NB4 (cell line): ENCODE results near the gene GIT2.

Experiments used
- CTCF ChIP-seq: IDR thresholded peaks from one replicate; pipeline ENCODE4 v1.5.1; 2012; ENCODE audit warnings: low read depth, low read length
- MAX ChIP-seq: IDR thresholded peaks from 2 replicates; pipeline ENCODE4 v1.6.1; 2011; ENCODE audit warnings: low read depth, low read length
- MYC ChIP-seq: IDR thresholded peaks from 2 replicates; pipeline ENCODE4 v1.6.1; 2011; ENCODE audit warnings: low read depth, low read length
- POLR2A ChIP-seq: IDR thresholded peaks from 2 replicates; pipeline ENCODE4 v1.6.1; 2011; ENCODE audit warnings: mild to moderate bottlenecking; ENCODE audit not compliant: insufficient read length; ENCODE audit errors: extremely low read depth

- TF ChIP-seq CTCF (no peak), POLR2A (no peak), MYC (no peak), MAX (no peak)
Observed at GRCh38 chr12:109995361-109995685, 845 bp downstream of the GIT2 start.
